Measurements from ENCODE around the gene KDELR1.
"Not testable (repeated sequence)": the region's sequence is repeated elsewhere in the genome, so short reads cannot be mapped to it uniquely, and the experiment has no call there.

Gene KDELR1

GRCh38 chr19:48394331-48395169 is 3.2 kb upstream of the KDELR1 start:
- no peak for DNase-seq (ENCODE audit: low read depth)
- H3K4me3 ChIP-seq (ENCODE audit: low read depth, low read length), result peak overlapping the region; percentile 37
- no peak for TF ChIP-seq CTCF (conservative IDR thresholded peaks at IDR 0.05; ENCODE audit: low read depth, low read length)

DNA sequence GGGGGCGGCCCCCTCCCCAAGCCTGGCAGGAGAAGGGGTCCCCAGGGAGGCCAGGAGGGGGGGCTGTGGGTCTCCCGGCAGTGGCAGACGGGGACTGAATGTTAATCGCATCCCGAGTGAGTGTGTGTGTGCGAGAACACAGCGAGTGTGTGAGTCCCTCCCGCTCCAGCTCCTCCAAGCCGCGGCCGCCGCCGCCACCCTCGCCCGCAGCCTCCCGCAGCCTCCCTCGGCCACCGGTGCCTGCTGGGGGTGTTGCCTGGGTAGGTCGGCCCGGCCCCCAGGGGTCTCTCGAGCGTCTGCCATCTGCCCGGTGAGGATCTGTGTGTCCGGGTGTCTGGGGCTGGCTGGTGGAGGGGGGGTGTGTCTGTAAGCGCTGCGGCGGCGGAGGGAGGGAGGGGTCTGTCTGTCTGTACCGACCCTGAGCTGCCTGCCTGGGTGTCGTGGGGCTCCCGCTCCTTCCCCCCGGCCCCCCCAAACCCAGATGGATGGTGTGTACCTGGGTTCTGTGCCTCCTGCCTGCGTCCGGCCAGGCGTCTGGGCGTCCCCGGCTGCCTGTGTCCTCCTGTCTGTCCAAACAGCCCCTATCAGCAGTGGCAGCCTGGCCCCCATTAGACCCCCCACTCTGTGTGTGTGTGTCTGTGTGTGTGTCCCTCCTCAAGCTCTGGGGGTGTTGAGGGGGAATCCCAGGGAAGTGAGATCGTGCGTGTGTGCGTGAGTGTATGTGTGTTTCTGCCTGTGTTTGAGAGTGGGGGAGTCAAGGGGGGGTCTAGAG is 2.4 kb upstream of the KDELR1 start, which contains the start of gene GRIN2D:
Gene GRIN2D (plus strand): TSS at position 110 of the 772 bp plus-strand sequence. CDS start 4,725 bp downstream, outside the sequence.
- DNase-seq (ENCODE audit: low read depth), result peak; percentile 51
- TF ChIP-seq CTCF (conservative IDR thresholded peaks at IDR 0.05; ENCODE audit: low read depth, low read length), result no peak
- peak within 1 kb of the TSS; percentile 37 for H3K4me3 ChIP-seq (ENCODE audit: low read depth, low read length)

- H3K4me3 ChIP-seq (ENCODE audit: low read depth, low read length), result no peak overlapping the region
- DNase-seq (ENCODE audit: low read depth), result no peak
- TF ChIP-seq CTCF (conservative IDR thresholded peaks at IDR 0.05; ENCODE audit: low read depth, low read length), result no peak
Measured at GRCh38 chr19:48392860-48393558, 1.7 kb upstream of the KDELR1 start.

- not testable (repeated sequence) for H3K4me3 ChIP-seq (ENCODE audit: low read depth, low read length)
Measured at GRCh38 chr19:48392006-48392344, 624 bp upstream of the KDELR1 start.

DNA sequence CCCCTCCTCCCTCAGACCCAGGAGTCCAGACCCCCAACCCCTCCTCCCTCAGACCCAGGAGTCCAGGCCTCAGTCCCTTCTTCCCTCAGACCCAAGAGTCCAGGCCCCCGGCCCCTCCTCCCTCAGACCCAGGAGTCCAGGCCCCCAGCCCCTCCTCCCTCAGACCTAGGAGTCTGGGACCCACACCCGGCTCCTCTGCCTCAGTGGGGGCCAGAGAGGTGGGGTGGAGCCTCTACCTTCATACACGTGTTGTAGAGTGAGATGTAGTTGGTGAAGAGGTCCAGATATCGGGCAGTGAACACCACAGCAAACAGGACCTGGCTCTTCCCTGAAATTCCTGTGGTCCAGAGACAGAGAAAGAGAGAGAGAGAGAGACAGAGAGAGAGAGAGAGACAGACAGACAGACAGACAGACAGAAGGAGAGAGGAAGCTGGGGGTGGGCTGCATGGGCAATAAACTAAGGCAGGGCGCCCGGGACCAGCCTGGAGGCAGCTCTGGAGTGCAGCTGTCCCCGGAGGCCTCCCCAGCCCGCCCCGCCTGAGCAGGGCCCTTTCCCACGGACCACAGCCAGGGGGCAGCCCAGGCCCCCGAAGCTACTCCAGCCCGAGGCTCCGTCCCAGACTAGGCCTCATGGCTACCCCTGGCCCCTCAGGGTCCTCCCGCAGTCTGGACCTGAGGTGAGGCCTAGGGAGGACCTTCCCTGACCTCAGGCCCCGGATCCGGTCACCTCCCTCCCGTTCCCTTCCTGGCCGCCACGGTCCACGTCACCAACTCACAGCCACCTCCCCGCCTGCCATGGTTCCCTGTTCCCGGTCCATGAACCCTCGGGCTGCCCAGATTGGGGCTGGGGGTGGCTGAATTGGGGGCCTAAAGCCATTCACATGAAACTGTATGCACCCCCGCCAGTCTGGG is 907 bp downstream of the KDELR1 start:
- peak overlapping the region; percentile 96 for H3K4me3 ChIP-seq (ENCODE audit: low read depth, low read length)
- peak; percentile 72 for DNase-seq (ENCODE audit: low read depth)
- peak; percentile 82 for TF ChIP-seq CTCF (conservative IDR thresholded peaks at IDR 0.05; ENCODE audit: low read depth, low read length)

More at GRCh38 chr19:48392006-48392344, 624 bp upstream of the KDELR1 start:
- DNase-seq (ENCODE audit: low read depth), result not testable (repeated sequence)

- TF ChIP-seq CTCF (conservative IDR thresholded peaks at IDR 0.05; ENCODE audit: low read depth, low read length), result no peak
- no peak for DNase-seq (ENCODE audit: low read depth)
- H3K4me3 ChIP-seq (ENCODE audit: low read depth, low read length), result no peak overlapping the region
Measured at GRCh38 chr19:48386981-48387380, 4.4 kb downstream of the KDELR1 start.

All from choroid plexus epithelial cell (primary cell).